HFFc6 (cell line): ENCODE results near the gene SCARB1. TPM values are rescaled to one million over a fixed set of nuclear protein-coding genes. Genes with fewer than 3 reads are reported as not detected.
"Not testable (repeated sequence)": the region's sequence is repeated elsewhere in the genome, so short reads cannot be mapped to it uniquely, and the experiment has no call there.

Source experiments
- DNase-seq: peaks from one replicate; pipeline ENCODE4 v3.0.0-alpha.2; 2018
- H3K27ac Mint-ChIP-seq: 2 replicates; pipeline ENCODE4 v1.8.0; 2020; ENCODE audit warnings: mild to moderate bottlenecking, mixed read lengths
- H3K27me3 Mint-ChIP-seq: 2 replicates; pipeline ENCODE4 v1.8.0; 2021; ENCODE audit warnings: mild to moderate bottlenecking, moderate library complexity, mixed read lengths; ENCODE audit not compliant: insufficient read depth
- H3K36me3 Mint-ChIP-seq: 2 replicates; pipeline ENCODE4 v1.8.0; 2021; ENCODE audit warnings: low read depth, mixed read lengths
- H3K4me1 Mint-ChIP-seq: 2 replicates; pipeline ENCODE4 v1.8.0; 2020; ENCODE audit warnings: low read depth, mixed read lengths
- H3K4me3 Mint-ChIP-seq: 2 replicates; pipeline ENCODE4 v1.8.0; 2020; ENCODE audit warnings: mild to moderate bottlenecking, moderate library complexity, mixed read lengths
- H3K9me3 Mint-ChIP-seq: 2 replicates; pipeline ENCODE4 v1.8.0; 2020; ENCODE audit warnings: mild to moderate bottlenecking, mixed read lengths
- total RNA-seq, 6 experiments: library from RNA; stranded (reverse); fragmentation: NEBNext Ultra II Directional; extraction: Animal tissue kit (Norgen Biotek cat#: 25700); gene quantifications; 2 replicates in 1 of 6; 3 replicates in 5 of 6; pipeline ENCODE4 v1.2.3, GENCODE V29; 2021
- TF ChIP-seq, protein P1 (sequence below): fragments of 200-600 bp; sonication (generic); IDR thresholded peaks from 2 replicates; pipeline ENCODE4 v1.5.0; 2021; ENCODE audit warnings: antibody characterized with exemption, mild to moderate bottlenecking

Gene SCARB1
- total RNA-seq, 6 experiments from 2014 or later, result 34.8 to 46.3 (median 36.8) TPM

DNA sequence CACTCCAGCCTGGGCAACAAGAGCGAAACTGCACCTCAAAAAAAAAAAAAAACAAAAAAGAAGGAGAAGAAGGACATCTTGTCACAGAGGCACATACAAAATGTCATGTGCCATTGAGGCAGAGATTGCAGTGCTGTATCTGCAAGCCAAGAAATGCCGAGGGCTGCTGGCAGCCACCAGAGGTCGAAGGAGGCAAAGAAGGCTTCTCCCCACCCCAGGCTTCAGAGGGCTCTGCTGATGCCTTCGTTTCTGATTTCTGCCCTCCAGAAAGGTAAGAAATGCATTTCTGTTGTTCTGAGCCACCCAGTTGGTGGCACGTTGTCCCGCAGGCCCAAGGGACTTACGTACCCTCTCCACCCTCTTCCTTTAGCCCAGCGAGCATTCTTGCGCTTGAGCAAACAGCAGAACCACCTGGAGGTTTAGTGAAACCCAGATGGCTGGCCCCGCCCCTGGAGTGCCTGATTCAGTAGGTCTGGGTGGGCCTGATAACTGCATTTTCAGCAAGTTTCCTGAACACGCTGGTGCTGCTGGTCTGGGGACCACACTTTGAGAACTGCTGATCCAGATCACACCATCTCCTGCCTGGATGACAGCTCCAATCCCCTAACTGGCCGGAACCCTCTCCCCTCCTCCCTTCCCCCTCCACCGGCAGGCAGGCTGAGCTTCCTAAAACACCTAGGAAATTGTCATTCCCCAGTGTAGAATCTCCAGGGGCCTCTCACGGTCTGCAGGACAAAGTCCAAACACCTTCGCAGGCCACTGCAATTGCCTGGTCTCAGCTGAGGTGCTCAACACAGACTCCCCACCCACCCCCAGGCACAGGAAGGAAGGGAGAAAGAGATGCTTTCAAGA, 21.1 kb upstream of the SCARB1 start:
- no peak overlapping the region for H3K27ac Mint-ChIP-seq
- H3K4me1 Mint-ChIP-seq, result peaks cover 6% of the 10 kb centered on the region
- no peak overlapping the region for H3K4me3 Mint-ChIP-seq

DNA sequence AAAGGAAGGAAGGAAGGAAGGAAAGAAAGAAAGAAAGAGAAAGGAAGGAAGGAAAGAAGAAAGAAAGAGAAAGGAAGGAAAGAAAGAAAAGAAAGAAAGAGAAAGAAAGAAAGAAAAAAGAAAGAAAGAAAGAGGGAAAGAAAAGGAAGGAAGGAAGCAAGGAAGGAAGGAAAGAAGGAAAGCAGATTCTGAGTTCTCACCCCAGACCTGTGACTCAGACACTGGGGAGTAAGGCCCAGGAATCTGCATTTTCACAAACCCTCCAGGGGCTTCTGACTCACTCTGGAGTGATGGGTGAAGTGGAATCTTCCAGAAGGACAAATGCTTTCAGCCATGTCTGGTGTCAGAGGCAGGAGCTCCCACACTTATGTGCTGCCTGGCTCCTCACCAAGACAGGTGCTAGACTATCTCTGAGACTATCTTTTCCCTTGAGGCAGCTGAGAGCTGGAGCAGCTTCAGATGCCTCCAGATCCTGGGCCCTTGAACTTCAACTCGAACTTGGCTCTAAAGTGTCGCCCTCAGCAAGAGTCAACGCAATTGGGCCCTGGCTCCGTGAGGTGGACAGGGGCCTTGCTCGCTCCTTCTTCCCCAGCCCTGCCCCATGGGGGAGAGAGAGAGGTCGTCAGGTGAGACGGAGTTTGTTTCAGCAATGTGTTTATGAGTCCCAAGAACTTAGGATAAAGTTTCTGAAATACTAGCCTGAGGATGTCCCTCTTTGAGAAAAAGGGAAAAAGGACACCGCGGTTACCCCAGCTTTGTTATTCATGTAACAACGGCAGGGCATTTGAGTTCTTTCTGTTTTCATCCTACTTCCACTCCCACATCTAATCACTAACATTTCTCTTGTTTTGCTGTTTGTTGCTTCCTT, 19.8 kb upstream of the SCARB1 start:
- H3K27ac Mint-ChIP-seq, result no peak overlapping the region

More for the DNA sequence above, 21.1 kb upstream of the SCARB1 start:
- Mint-ChIP-seq H3K9me3 (no peaks in the 10 kb centered on the region), H3K27me3 (peaks cover 2% of the 10 kb centered on the region; the same call in 1 of the 2 replicates), H3K36me3 (no peaks in the 10 kb centered on the region)
- TF ChIP-seq, protein P1, sequence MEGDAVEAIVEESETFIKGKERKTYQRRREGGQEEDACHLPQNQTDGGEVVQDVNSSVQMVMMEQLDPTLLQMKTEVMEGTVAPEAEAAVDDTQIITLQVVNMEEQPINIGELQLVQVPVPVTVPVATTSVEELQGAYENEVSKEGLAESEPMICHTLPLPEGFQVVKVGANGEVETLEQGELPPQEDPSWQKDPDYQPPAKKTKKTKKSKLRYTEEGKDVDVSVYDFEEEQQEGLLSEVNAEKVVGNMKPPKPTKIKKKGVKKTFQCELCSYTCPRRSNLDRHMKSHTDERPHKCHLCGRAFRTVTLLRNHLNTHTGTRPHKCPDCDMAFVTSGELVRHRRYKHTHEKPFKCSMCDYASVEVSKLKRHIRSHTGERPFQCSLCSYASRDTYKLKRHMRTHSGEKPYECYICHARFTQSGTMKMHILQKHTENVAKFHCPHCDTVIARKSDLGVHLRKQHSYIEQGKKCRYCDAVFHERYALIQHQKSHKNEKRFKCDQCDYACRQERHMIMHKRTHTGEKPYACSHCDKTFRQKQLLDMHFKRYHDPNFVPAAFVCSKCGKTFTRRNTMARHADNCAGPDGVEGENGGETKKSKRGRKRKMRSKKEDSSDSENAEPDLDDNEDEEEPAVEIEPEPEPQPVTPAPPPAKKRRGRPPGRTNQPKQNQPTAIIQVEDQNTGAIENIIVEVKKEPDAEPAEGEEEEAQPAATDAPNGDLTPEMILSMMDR, result no peak
- no peak for DNase-seq

DNA sequence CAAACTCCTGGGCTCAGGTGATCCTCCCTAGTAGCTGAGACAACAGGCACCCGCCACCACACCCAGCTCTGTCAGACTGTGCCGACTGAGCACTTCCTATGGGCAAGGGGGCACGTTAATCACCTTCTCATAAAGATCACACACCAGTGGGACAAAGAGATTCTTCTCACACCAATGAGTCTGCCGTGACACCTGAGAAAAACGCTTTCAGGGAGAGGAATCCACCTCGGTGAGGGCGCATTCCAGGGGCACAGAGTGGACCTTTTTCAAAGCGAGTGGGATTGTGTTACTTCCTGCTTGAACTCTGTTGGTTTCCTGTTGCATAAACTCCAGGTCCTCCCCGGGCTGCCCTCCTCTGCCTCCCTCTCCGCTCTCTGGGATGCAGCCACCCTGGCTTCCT, 17.5 kb upstream of the SCARB1 start:
- Mint-ChIP-seq H3K4me1 (peaks cover 6% of the 10 kb centered on the region), H3K4me3 (no peak overlapping the region), H3K27ac (no peak overlapping the region), H3K27me3 (peaks cover 2% of the 10 kb centered on the region), H3K9me3 (no peaks in the 10 kb centered on the region), H3K36me3 (no peaks in the 10 kb centered on the region)
- no peak for DNase-seq
- TF ChIP-seq, protein P1, result no peak

More for the DNA sequence above, 19.8 kb upstream of the SCARB1 start:
- Mint-ChIP-seq H3K36me3 (no peaks in the 10 kb centered on the region), H3K4me3 (no peak overlapping the region), H3K4me1 (peaks cover 6% of the 10 kb centered on the region), H3K9me3 (no peaks in the 10 kb centered on the region), H3K27me3 (peaks cover 2% of the 10 kb centered on the region; the same call in 1 of the 2 replicates)
- TF ChIP-seq, protein P1, result no peak
- DNase-seq, result no peak

DNA sequence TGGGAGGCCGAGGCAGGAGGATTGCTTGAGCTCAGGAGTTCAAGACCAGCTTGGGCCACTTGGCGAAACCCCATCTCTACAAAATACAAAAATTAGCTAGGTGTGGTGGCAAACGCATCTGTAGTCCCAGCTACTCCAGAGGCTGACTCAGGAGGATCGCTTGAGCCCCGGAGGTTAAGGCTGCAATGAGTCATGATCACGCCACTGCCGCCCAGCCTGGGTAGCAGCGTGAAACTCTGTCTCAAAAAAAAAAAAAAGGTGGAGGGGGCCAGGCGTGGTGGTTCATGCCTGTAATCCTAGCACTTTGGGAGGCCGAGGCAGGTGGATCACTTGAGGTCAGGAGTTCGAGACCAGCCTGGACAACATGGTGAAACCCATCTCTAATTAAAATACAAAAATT, 16.7 kb upstream of the SCARB1 start:
- H3K4me1 Mint-ChIP-seq, H3K36me3 Mint-ChIP-seq, H3K27ac Mint-ChIP-seq, DNase-seq, H3K4me3 Mint-ChIP-seq, H3K27me3 Mint-ChIP-seq, H3K9me3 Mint-ChIP-seq: not testable (repeated sequence)

DNA sequence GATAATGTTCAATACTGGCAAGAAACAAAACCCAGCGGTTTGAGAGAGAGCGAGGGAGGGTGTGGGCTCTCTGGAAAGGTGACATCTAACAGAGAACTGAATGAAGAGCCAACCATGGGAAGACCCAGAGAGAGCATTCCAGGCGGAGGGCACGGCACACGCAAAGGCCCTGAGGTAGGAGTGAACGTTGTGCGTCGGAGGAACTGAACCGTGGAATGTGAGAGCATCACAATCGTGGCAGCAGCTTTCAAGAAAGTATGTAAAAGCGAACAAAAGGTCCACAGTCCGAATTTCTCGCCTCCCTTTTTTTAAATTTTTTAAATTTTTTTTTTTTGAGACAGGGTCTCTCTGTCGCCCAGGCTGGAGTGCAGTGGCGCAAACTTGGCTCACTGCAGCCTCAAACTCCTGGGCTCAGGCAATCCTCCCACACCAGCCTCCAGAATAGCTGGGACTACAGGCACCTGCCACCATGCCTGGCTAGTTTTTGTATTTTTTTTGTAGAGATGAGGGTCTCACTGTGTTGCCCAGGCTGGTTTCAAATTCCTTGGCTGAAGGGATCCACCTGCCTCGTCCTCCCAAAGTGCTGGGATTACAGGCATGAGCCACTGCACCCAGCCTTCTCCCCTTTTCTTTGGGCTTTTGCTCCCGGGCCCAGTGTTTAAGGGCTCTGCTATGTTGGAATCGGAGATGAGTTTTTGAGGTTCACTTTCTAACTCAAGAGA, 15.3 kb upstream of the SCARB1 start:
- Mint-ChIP-seq H3K4me1 (peaks cover 6% of the 10 kb centered on the region), H3K27ac (no peak overlapping the region), H3K36me3 (no peaks in the 10 kb centered on the region), H3K9me3 (no peaks in the 10 kb centered on the region), H3K4me3 (no peak overlapping the region), H3K27me3 (peaks cover 2% of the 10 kb centered on the region)
- TF ChIP-seq, protein P1, result no peak
- DNase-seq, result no peak
